Breast epithelium (tissue), 4 donors: ENCODE results near the gene PLEKHA8. TPM values are rescaled to one million over a fixed set of nuclear protein-coding genes. Genes with fewer than 3 reads are reported as not detected.

Source experiments
- DNase-seq, 2 donors: peaks; one replicate each; pipeline ENCODE4 v3.0.0-alpha.2; 2019; ENCODE audit warnings: low spot score in 2 of 2
- H3K27ac ChIP-seq, 2 donors: fragments of 200-600 bp; sonication (generic) in 1 of 2; one replicate each; pipeline ENCODE4 v1.5.1; 2016 to 2019; ENCODE audit warnings: mild to moderate bottlenecking in 1 of 2
- H3K27me3 ChIP-seq, 2 donors: fragments of 200-600 bp; sonication (generic) in 1 of 2; one replicate each; pipeline versions ENCODE4 v1.5.1 to v1.6.0; 2017 to 2019; ENCODE audit warnings: control low read depth in 1 of 2, mild to moderate bottlenecking in 1 of 2
- H3K36me3 ChIP-seq: fragments of 200-600 bp; one replicate; pipeline ENCODE4 v1.5.1; 2019
- H3K4me1 ChIP-seq, 2 donors: fragments of 200-600 bp; sonication (generic); one replicate each; pipeline ENCODE4 v1.5.1; 2016 to 2019; ENCODE audit warnings: control low read depth in 1 of 2
- H3K4me3 ChIP-seq, 3 donors: fragments of 200-600 bp; sonication (generic); 1 replicate in 2 of 3; 2 replicates in 1 of 3; pipeline ENCODE4 v1.5.1; 2016 to 2019; ENCODE audit warnings: mild to moderate bottlenecking in 3 of 3, moderate library complexity in 2 of 3
- H3K9me3 ChIP-seq, 2 donors: fragments of 200-600 bp; sonication (generic) in 1 of 2; one replicate each; pipeline ENCODE4 v1.5.1; 2016 to 2019; ENCODE audit warnings: control low read depth in 1 of 2
- CTCF ChIP-seq, 3 donors: fragments of 450-650 bp; IDR thresholded peaks; one replicate each; pipeline ENCODE4 v1.5.1; 2016 to 2017; ENCODE audit warnings: antibody characterized with exemption in 3 of 3, mild to moderate bottlenecking in 3 of 3, moderate library complexity in 3 of 3
- POLR2A ChIP-seq: fragments of 450-650 bp; IDR thresholded peaks from one replicate; pipeline ENCODE4 v1.6.1; 2016; ENCODE audit warnings: antibody characterized with exemption, mild to moderate bottlenecking, moderate library complexity
- POLR2AphosphoS5 ChIP-seq, 3 donors: sonication (generic); formaldehyde crosslinking; IDR thresholded peaks; one replicate each; pipeline ENCODE4 v1.6.1; 2017; ENCODE audit warnings: antibody characterized with exemption in 3 of 3
- intact Hi-C: fragments of 100-400 bp; cut with DNase I; formaldehyde crosslinking; loops from one replicate; pipeline ENCODE4 v1.15.1; 2023; ENCODE audit warnings: low total_unique reads
- total RNA-seq, 3 donors: library from RNA; depleted of rRNA; stranded (reverse); fragments of >200 nt; gene quantifications; one replicate each; pipeline ENCODE4 v1.1.0, GENCODE V29; 2016

The PLEKHA8 gene
- total RNA-seq, 3 donors from 2014 or later: 7.5 to 15.1 (median 14.0) TPM

DNA sequence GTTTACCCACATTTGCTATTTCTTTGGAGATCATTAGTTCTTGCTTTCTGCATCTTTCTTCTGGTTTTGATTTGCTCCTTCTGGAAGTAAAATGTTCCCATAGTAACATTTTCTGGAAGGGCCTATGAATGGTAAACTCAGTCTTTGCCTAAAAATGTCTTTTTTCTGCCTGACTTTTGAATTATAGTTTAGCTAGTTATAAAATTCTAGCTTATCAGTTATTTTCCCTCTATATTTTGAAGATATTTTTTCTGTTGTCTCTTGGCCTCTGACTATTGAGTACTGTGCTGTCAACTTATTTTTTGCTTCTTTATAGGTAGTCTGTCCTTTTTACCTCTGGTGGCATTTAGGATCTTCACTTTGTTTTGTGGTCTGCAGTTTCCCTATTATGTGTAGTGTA lies 84.9 kb downstream of the PLEKHA8 start:
- intact Hi-C loops: no loop called here
- Histone ChIP-seq H3K36me3 (no peaks in the 10 kb centered on the region), H3K9me3 (peaks cover 3 to 12% of the 10 kb centered on the region in 2 donors)

GRCh38 chr7:30114536-30115238 lies 86.5 kb downstream of the PLEKHA8 start:
- Histone ChIP-seq H3K4me3 (no peak overlapping the region), H3K27ac (no peak overlapping the region), H3K9me3 (peaks cover 3 to 12% of the 10 kb centered on the region in 2 donors), H3K27me3 (no peaks in the 10 kb centered on the region), H3K36me3 (no peaks in the 10 kb centered on the region), H3K4me1 (no peaks in the 10 kb centered on the region)
- no peak for DNase-seq
- intact Hi-C loops: no loop called here
- no peak for TF ChIP-seq POLR2A
- TF ChIP-seq CTCF (IDR thresholded peaks at IDR 0.05): no peak
- no peak for TF ChIP-seq POLR2AphosphoS5 (IDR thresholded peaks at IDR 0.05)

More for the DNA sequence above, 84.9 kb downstream of the PLEKHA8 start:
- H3K27me3 ChIP-seq: no peaks in the 10 kb centered on the region
- no peaks in the 10 kb centered on the region for H3K4me1 ChIP-seq
- DNase-seq: no peak
- TF ChIP-seq CTCF (IDR thresholded peaks at IDR 0.05) (no peak), POLR2AphosphoS5 (IDR thresholded peaks at IDR 0.05) (no peak), POLR2A (no peak)
- no peak overlapping the region for H3K27ac ChIP-seq
- no peak overlapping the region for H3K4me3 ChIP-seq

DNA sequence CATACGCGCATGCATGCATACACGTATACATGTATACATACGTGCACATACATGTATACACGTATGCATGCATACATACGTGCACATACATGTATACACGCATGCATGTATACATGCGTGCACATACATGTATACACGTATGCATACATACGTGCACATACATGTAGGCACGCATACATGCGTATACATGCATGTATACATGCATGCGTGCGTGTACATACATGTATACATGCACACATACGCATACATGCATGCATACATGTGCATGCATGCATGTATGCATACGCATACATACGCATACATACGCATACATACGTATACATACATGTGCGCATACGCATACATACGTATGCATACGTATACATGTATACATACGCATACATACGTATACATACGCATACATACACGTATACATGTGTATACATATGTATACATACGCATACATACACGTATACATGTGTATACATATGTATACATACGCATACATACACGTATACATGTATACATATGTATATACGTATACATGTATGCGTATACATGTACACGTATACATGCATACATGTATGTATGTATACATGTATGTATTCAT lies 87.6 kb downstream of the PLEKHA8 start:
- no peak overlapping the region for H3K4me3 ChIP-seq
- H3K27ac ChIP-seq: no peak overlapping the region
- H3K36me3 ChIP-seq: no peaks in the 10 kb centered on the region

GRCh38 chr7:30116771-30117170 lies 88.6 kb downstream of the PLEKHA8 start:
- Histone ChIP-seq H3K4me3 (no peak overlapping the region), H3K27me3 (no peaks in the 10 kb centered on the region), H3K9me3 (peaks cover 3 to 12% of the 10 kb centered on the region in 2 donors), H3K4me1 (no peaks in the 10 kb centered on the region), H3K36me3 (no peaks in the 10 kb centered on the region), H3K27ac (no peak overlapping the region)
- intact Hi-C loops: no loop called here
- TF ChIP-seq CTCF (IDR thresholded peaks at IDR 0.05) (no peak), POLR2A (no peak), POLR2AphosphoS5 (IDR thresholded peaks at IDR 0.05) (no peak)
- DNase-seq: no peak

More for the DNA sequence above, 87.6 kb downstream of the PLEKHA8 start:
- H3K9me3 ChIP-seq: peaks cover 3 to 12% of the 10 kb centered on the region in 2 donors
- no peak for DNase-seq
- H3K4me1 ChIP-seq: no peaks in the 10 kb centered on the region
- no peak for TF ChIP-seq CTCF (IDR thresholded peaks at IDR 0.05)
- no peak for TF ChIP-seq POLR2A
- no peak for TF ChIP-seq POLR2AphosphoS5 (IDR thresholded peaks at IDR 0.05)
- intact Hi-C loops: no loop called here
- H3K27me3 ChIP-seq: no peaks in the 10 kb centered on the region

DNA sequence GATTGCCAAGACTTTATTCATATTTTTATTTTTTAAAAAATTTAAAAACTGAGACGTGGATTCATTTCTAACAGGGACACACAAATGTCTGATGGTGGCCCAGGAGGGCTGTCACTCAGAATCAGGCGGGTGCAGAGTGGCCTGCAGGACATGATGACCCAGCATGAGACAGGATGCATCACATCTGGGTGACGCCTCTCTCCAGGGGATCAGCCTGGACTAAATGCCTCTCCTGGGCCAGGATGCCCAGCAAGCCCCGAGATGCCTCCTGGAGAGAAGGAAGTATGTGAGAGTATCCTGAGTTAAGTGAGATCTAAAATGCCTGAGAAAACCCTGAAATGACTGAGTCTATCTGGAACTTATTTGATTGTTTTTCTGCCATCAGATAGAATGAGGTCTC lies 89.7 kb downstream of the PLEKHA8 start:
- Histone ChIP-seq H3K36me3 (no peaks in the 10 kb centered on the region), H3K27ac (no peak overlapping the region), H3K4me1 (no peaks in the 10 kb centered on the region), H3K27me3 (no peaks in the 10 kb centered on the region), H3K4me3 (no peak overlapping the region), H3K9me3 (peaks cover 0 to 7% of the 10 kb centered on the region in 2 donors)
- intact Hi-C loops: no loop called here
- DNase-seq: no peak
- no peak for TF ChIP-seq CTCF (IDR thresholded peaks at IDR 0.05)
- TF ChIP-seq POLR2A: no peak
- no peak for TF ChIP-seq POLR2AphosphoS5 (IDR thresholded peaks at IDR 0.05)
